A549 (cell line): ENCODE measurements around the gene FLT3LG. TPM values are rescaled to one million over a fixed set of nuclear protein-coding genes. Genes with fewer than 3 reads are reported as not detected.
A peak's percentile ranks its signal among the peaks of the same experiment; 100 is the strongest.
"Not testable (repeated sequence)": the region's sequence is repeated elsewhere in the genome, so short reads cannot be mapped to it uniquely, and the experiment has no call there.

Experiments used
- ATAC-seq, 2 experiments: fragments of 200-7000 bp in 1 of 2; fragments of >200 bp in 1 of 2; cut with Nextera tagmentation in 1 of 2; cut with Tn5 transposase in 1 of 2; 3 replicates each; pipeline versions ENCODE4 v1.8.0 to v1.9.1; 2018 to 2020; ENCODE audit warnings: mild to moderate bottlenecking in 1 of 2, moderate library complexity in 1 of 2
- CTCF ChIA-PET: fragments of 300-600 bp; sonication (Branson Sonifier 250); formaldehyde crosslinking; extraction: SDS; loops from one replicate; lab custom pipeline; 2021; ENCODE audit warnings: antibody characterized with exemption, inconsistent platforms; lab: Yijun Ruan, JAX
- POLR2A ChIA-PET: fragments of 350-600 bp; formaldehyde crosslinking; extraction: SDS; loops from one replicate; lab custom pipeline; 2021; ENCODE audit warnings: antibody characterized with exemption, inconsistent platforms; lab: Yijun Ruan, JAX
- DNase-seq, 2 experiments: peaks; one replicate each; pipeline versions ENCODE4 v3.0.0 to v3.0.0-alpha.2; 2011 to 2016; ENCODE audit warnings: low read depth in 1 of 2, low spot score in 1 of 2
- FAIRE-seq: peaks from 2 replicates; lab custom pipeline; 2011; peaks lifted over from hg19 to GRCh38; lab: Jason Lieb, UNC
- H3K27ac ChIP-seq, 2 experiments: fragments of >200 bp; sonication (Bioruptor Twin); formaldehyde crosslinking; 3 replicates each; pipeline ENCODE4 v1.5.1; 2016 to 2017
- H3K4me1 ChIP-seq: fragments of >200 bp; sonication (Bioruptor Twin); formaldehyde crosslinking; 3 replicates; pipeline ENCODE4 v1.6.1; 2016
- H3K4me2 ChIP-seq: fragments of >200 bp; sonication (Bioruptor Twin); formaldehyde crosslinking; 3 replicates; pipeline ENCODE4 v1.6.1; 2016
- H3K4me3 ChIP-seq: fragments of >200 bp; sonication (Bioruptor Twin); formaldehyde crosslinking; 3 replicates; pipeline ENCODE4 v1.5.1; 2016
- H3K9me3 ChIP-seq: fragments of >200 bp; sonication (Bioruptor Twin); formaldehyde crosslinking; 3 replicates; pipeline ENCODE4 v1.6.1; 2016
- BHLHE40 ChIP-seq: IDR thresholded peaks from 2 replicates; pipeline ENCODE4 v1.6.1; 2012; ENCODE audit warnings: low read depth, low read length, inconsistent platforms
- CBX2 ChIP-seq: fragments of 200-600 bp; sonication (generic); IDR thresholded peaks from 2 replicates; pipeline ENCODE4 v1.6.1; 2016; ENCODE audit warnings: low read depth, mild to moderate bottlenecking, borderline replicate concordance
- CEBPB ChIP-seq, 2 experiments: fragments of >200 bp in 1 of 2; sonication (Bioruptor Twin) in 1 of 2; formaldehyde crosslinking in 1 of 2; IDR thresholded peaks; 2 replicates each; pipeline ENCODE4 v1.6.1; 2012 to 2016
- CHD2 ChIP-seq: fragments of 150-350 bp; IDR thresholded peaks from 2 replicates; pipeline ENCODE4 v1.6.1; 2014; ENCODE audit warnings: low read length; ENCODE audit not compliant: partially characterized antibody
- CHD4 ChIP-seq: fragments of 200-600 bp; sonication (generic); IDR thresholded peaks from 2 replicates; pipeline ENCODE4 v1.6.1; 2016; ENCODE audit warnings: antibody characterized with exemption, mild to moderate bottlenecking, borderline replicate concordance
- EHF ChIP-seq: fragments of 250-450 bp; sonication (Bioruptor Pico); IDR thresholded peaks from 2 replicates; pipeline ENCODE4 v1.5.0; 2020; ENCODE audit warnings: mild to moderate bottlenecking
- ESRRA ChIP-seq: fragments of 150-350 bp; IDR thresholded peaks from 2 replicates; pipeline ENCODE4 v1.6.1; 2014; ENCODE audit warnings: mild to moderate bottlenecking, low read length, borderline replicate concordance
- HDAC2 ChIP-seq: fragments of 200-600 bp; sonication (generic); IDR thresholded peaks from 2 replicates; pipeline ENCODE4 v1.6.1; 2016
- HEYL ChIP-seq: fragments of 250-450 bp; sonication (Bioruptor Pico); IDR thresholded peaks from 2 replicates; pipeline ENCODE4 v1.8.0; 2021; ENCODE audit warnings: mild to moderate bottlenecking, moderate library complexity
- HOXB13 ChIP-seq: fragments of 250-450 bp; sonication (Bioruptor Pico); IDR thresholded peaks from 2 replicates; pipeline ENCODE4 v1.5.0; 2020; ENCODE audit warnings: low read depth, mild to moderate bottlenecking, moderate library complexity
- JUN ChIP-seq, 2 experiments: fragments of >200 bp; sonication (Bioruptor Twin); formaldehyde crosslinking; IDR thresholded peaks; 2 replicates in 1 of 2; 3 replicates in 1 of 2; pipeline ENCODE4 v1.6.1; 2016 to 2017
- KDM5A ChIP-seq: fragments of 200-600 bp; sonication (generic); IDR thresholded peaks from 2 replicates; pipeline ENCODE4 v1.6.1; 2016; ENCODE audit warnings: antibody characterized with exemption, mild to moderate bottlenecking
- MAFK ChIP-seq: fragments of 450-650 bp; IDR thresholded peaks from 2 replicates; pipeline ENCODE4 v1.6.1; 2014; ENCODE audit not compliant: partially characterized antibody
- NR3C1 ChIP-seq: fragments of >200 bp; sonication (Bioruptor Twin); formaldehyde crosslinking; IDR thresholded peaks from 3 replicates; pipeline ENCODE4 v1.6.1; 2017
- POLR2A ChIP-seq: IDR thresholded peaks from 2 replicates; pipeline ENCODE4 v1.6.1; 2012; ENCODE audit warnings: mild to moderate bottlenecking, low read length
- RAD21 ChIP-seq, 2 experiments: fragments of >200 bp in 1 of 2; sonication (Bioruptor Twin) in 1 of 2; formaldehyde crosslinking in 1 of 2; IDR thresholded peaks in 1 of 2; conservative IDR thresholded peaks in 1 of 2; 2 replicates in 1 of 2; 3 replicates in 1 of 2; pipeline ENCODE4 v1.6.1; 2012 to 2018; ENCODE audit warnings: inconsistent platforms in 1 of 2
- RARB ChIP-seq: fragments of 250-450 bp; sonication (Bioruptor Pico); IDR thresholded peaks from 2 replicates; pipeline ENCODE4 v1.8.0; 2021; ENCODE audit warnings: mild to moderate bottlenecking, moderate library complexity
- RNF2 ChIP-seq: fragments of 200-600 bp; sonication (generic); IDR thresholded peaks from 2 replicates; pipeline ENCODE4 v1.6.1; 2016; ENCODE audit warnings: low read depth, mild to moderate bottlenecking, antibody characterized with exemption, moderate library complexity, borderline replicate concordance
- SMC3 ChIP-seq: fragments of >200 bp; sonication (Bioruptor Twin); formaldehyde crosslinking; IDR thresholded peaks from 3 replicates; pipeline ENCODE4 v1.6.1; 2018; ENCODE audit warnings: inconsistent platforms
- TFCP2L1 ChIP-seq: fragments of 250-450 bp; sonication (Bioruptor Pico); IDR thresholded peaks from 2 replicates; pipeline ENCODE4 v1.5.0; 2021; ENCODE audit warnings: mild to moderate bottlenecking
- ZNF302 ChIP-seq: fragments of 250-450 bp; sonication (Bioruptor Pico); IDR thresholded peaks from 2 replicates; pipeline ENCODE4 v1.9.0; 2021; ENCODE audit warnings: inconsistent platforms, mild to moderate bottlenecking, moderate library complexity
- ZSCAN20 ChIP-seq: fragments of 250-450 bp; sonication (Bioruptor Pico); IDR thresholded peaks from 2 replicates; pipeline ENCODE4 v1.8.0; 2022; ENCODE audit warnings: mild to moderate bottlenecking, moderate library complexity
- WGBS: methylation state at CpG from one replicate; pipeline ENCODE4 v1.1.6; 2017; ENCODE audit errors: missing lambda C conversion rate; 5-methylcytosine and 5-hydroxymethylcytosine counted together
- polyA plus RNA-seq, 4 experiments: library from polyadenylated mRNA; depleted of rRNA in 3 of 4; stranded (reverse); fragments of >200 nt; fragmentation: RNase III in 1 of 4; extraction: RNeasy Plus Mini Kit Qiagen cat#74134 plus additional on column Dnase treatment in 1 of 4; gene quantifications; 2 replicates in 3 of 4; 3 replicates in 1 of 4; pipeline ENCODE4 v1.2.3, GENCODE V29; 2011 to 2017
- TF ChIP-seq, protein P1 (sequence below): IDR thresholded peaks from 2 replicates; pipeline ENCODE4 v1.6.1; 2012; ENCODE audit warnings: low read depth, borderline replicate concordance
- TF ChIP-seq, protein P2 (sequence below): IDR thresholded peaks from 2 replicates; pipeline ENCODE4 v1.6.1; 2012
- TF ChIP-seq, protein P3 (sequence below): fragments of 250-450 bp; sonication (Bioruptor Pico); IDR thresholded peaks from 2 replicates; pipeline ENCODE4 v1.5.0; 2021; ENCODE audit warnings: mild to moderate bottlenecking, moderate library complexity, borderline replicate concordance

The FLT3LG gene
- polyA plus RNA-seq, 2 of the 4 experiments (the other 2 are of a cell fraction), result 0.58 to 0.99 TPM

DNA sequence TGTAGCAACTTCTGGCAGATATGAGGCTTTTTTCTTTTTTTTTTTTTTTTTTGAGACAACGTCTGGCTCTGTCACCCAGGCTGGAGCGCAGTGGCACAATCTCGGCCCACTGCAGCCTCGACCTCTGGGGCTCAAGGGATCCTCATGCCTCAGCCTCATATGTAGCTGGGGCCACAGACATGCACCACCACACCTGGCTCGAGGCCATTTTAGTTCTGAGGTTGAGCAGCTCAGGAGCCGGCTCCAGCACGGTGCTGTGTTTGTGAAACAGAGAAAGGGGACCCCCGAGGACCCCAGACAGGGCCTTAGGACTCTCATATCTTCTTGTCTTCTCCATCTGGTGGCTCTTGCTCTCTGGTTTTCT lies 3.4 kb upstream of the FLT3LG start:
- Histone ChIP-seq H3K4me3 (no peak overlapping the region), H3K4me1 (peaks cover 12% of the 10 kb centered on the region), H3K9me3 (no peaks in the 10 kb centered on the region), H3K27ac (no peak overlapping the region), H3K4me2 (no peak overlapping the region)
- ATAC-seq (no peak), FAIRE-seq (no peak), DNase-seq (no peak)
- ChIA-PET POLR2A (interaction anchor here (0.6 to 3.5 kb wide), 4 partner anchors 8 to 170 kb away, joined by 4 to 11 read pairs (median 4); partner anchors contain the start of genes ALDH16A1, RPL13A and RRAS), CTCF (interaction anchor here (0.5 to 5.5 kb wide), 14 partner anchors 8 to 1194 kb away, joined by 3 to 87 read pairs (median 3); partner anchors contain the start of genes ALDH16A1 and PIH1D1)
- no peak for TF ChIP-seq TFCP2L1 (CRISPR knock-in tag)
- no peak for TF ChIP-seq RAD21 (conservative IDR thresholded peaks at IDR 0.05 in 1 of 2, IDR thresholded peaks at IDR 0.05 in 1 of 2)
- no peak for TF ChIP-seq CHD2
- TF ChIP-seq CBX2, result no peak
- no peak for TF ChIP-seq CEBPB (IDR thresholded peaks at IDR 0.05)
- no peak for TF ChIP-seq SMC3
- TF ChIP-seq HEYL, result no peak
- TF ChIP-seq, protein P1, sequence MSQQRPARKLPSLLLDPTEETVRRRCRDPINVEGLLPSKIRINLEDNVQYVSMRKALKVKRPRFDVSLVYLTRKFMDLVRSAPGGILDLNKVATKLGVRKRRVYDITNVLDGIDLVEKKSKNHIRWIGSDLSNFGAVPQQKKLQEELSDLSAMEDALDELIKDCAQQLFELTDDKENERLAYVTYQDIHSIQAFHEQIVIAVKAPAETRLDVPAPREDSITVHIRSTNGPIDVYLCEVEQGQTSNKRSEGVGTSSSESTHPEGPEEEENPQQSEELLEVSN, result no peak
- TF ChIP-seq ZNF302 (CRISPR knock-in tag), result no peak
- no peak for TF ChIP-seq HOXB13
- TF ChIP-seq, protein P2, sequence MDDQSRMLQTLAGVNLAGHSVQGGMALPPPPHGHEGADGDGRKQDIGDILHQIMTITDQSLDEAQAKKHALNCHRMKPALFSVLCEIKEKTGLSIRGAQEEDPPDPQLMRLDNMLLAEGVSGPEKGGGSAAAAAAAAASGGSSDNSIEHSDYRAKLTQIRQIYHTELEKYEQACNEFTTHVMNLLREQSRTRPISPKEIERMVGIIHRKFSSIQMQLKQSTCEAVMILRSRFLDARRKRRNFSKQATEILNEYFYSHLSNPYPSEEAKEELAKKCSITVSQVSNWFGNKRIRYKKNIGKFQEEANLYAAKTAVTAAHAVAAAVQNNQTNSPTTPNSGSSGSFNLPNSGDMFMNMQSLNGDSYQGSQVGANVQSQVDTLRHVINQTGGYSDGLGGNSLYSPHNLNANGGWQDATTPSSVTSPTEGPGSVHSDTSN, result no peak
- TF ChIP-seq NR3C1, result no peak
- no peak for TF ChIP-seq HDAC2
- no peak for TF ChIP-seq RARB (CRISPR knock-in tag)
- no peak for TF ChIP-seq EHF (CRISPR knock-in tag)
- TF ChIP-seq BHLHE40, result no peak
- no peak for TF ChIP-seq MAFK
- TF ChIP-seq CHD4, result no peak
- no peak for TF ChIP-seq ESRRA
- 81% methylated on average over 8 of the region's 8 CpGs for WGBS

DNA sequence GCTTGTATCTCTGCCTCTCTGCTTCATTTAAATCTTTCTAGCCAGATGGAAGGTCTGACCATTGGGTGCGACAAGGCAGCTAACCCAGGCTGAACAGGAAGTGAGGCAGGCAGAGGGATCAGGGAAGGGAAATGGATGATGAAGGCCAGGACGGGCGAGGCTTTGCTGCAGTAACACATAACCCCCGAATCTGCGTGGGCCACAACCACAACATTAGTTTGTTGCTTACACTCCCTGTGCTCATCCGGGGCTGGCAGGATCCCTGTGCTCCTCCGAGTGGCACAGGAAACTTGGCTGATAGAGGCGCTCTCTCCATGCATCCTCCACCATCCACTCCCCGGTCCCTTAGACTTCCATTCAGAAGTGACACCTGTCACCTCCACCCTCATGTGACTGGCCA lies 1.1 kb upstream of the FLT3LG start:
- TF ChIP-seq ZSCAN20 (CRISPR knock-in tag), result no peak
- TF ChIP-seq CBX2, result no peak
- no peak for TF ChIP-seq RNF2
- TF ChIP-seq KDM5A, result no peak
- TF ChIP-seq, protein P3, sequence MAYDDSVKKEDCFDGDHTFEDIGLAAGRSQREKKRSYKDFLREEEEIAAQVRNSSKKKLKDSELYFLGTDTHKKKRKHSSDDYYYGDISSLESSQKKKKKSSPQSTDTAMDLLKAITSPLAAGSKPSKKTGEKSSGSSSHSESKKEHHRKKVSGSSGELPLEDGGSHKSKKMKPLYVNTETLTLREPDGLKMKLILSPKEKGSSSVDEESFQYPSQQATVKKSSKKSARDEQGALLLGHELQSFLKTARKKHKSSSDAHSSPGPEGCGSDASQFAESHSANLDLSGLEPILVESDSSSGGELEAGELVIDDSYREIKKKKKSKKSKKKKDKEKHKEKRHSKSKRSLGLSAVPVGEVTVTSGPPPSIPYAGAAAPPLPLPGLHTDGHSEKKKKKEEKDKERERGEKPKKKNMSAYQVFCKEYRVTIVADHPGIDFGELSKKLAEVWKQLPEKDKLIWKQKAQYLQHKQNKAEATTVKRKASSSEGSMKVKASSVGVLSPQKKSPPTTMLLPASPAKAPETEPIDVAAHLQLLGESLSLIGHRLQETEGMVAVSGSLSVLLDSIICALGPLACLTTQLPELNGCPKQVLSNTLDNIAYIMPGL (CRISPR knock-in tag), result no peak
- 0 out of 2 replicates have a peak, but pooled peaks have one; percentile 11 for TF ChIP-seq POLR2A
- no peak for TF ChIP-seq JUN (IDR thresholded peaks at IDR 0.05)
- CTCF ChIA-PET, result interaction anchor here (0.8 to 5.5 kb wide), 29 partner anchors 8 to 465 kb away, joined by 3 to 87 read pairs (median 5); partner anchors contain the start of genes ALDH16A1, PIH1D1, PRRG2 and RPL13A
- H3K9me3 ChIP-seq, result no peaks in the 10 kb centered on the region
- WGBS, result 83% methylated on average over 9 of the region's 9 CpGs
- H3K4me2 ChIP-seq, result no peak overlapping the region
- H3K4me1 ChIP-seq, result peaks cover 24% of the 10 kb centered on the region
- ATAC-seq, result no peak
- H3K4me3 ChIP-seq, result no peak overlapping the region
- no peak overlapping the region for H3K27ac ChIP-seq
- FAIRE-seq, result no peak
- DNase-seq, result no peak
- POLR2A ChIA-PET, result interaction anchor here (1.7 kb wide), 1 partner anchor 20 kb away, joined by 8 read pairs; the partner anchor contains the start of gene ALDH16A1

DNA sequence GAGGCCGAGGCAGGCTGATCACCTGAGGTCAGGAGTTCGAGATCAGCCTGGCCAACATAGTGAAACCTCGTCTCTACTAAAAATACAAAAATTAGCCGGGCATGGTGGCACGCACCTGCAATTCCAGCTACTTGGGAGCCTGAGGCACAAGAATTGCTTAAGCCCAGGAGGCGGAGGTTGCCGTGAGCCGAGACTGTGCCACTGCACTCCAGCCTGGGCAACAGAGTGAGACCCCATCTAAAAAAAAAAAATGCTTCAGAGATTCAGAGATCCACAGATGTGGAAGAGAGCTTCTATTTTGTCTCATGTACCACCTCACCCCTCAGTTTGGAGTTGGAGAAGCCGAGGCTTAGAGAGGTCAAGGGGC lies 531 bp upstream of the FLT3LG start:
- DNase-seq, ATAC-seq, FAIRE-seq, H3K9me3 ChIP-seq: not testable (repeated sequence)
- Histone ChIP-seq H3K4me1 (peaks cover 24% of the 10 kb centered on the region), H3K4me2 (peak overlapping the region; percentile 92), H3K27ac (peak overlapping the region in 1 of 2 experiments; percentile 91; a peak in 3 of 6 replicates), H3K4me3 (peak overlapping the region; percentile 59; the same call in 1 of the 3 replicates)
- WGBS, result 75% methylated on average over 9 of the region's 9 CpGs
- ChIA-PET CTCF (interaction anchor here (0.6 to 5.5 kb wide), 37 partner anchors 9 to 1750 kb away, joined by 3 to 87 read pairs (median 5); partner anchors contain the start of genes ALDH16A1, KASH5, PIH1D1 and PRRG2), POLR2A (interaction anchor here (0.8 to 1.7 kb wide), 2 partner anchors 20 to 22 kb away, joined by 3 to 8 read pairs; partner anchors contain the start of gene ALDH16A1)
